GM18867 (cell line): ENCODE data around the gene NUDT2.
"Not testable (repeated sequence)": the region's sequence is repeated elsewhere in the genome, so short reads cannot be mapped to it uniquely, and the experiment has no call there.

Source experiments
- ATAC-seq: cut with Tn5 transposase; IDR thresholded peaks from one replicate; pipeline ENCODE4 v1.9.1; 2021; ENCODE audit warnings: mild to moderate bottlenecking, moderate library complexity; ENCODE audit not compliant: unreplicated experiment

The NUDT2 gene

GRCh38 chr9:34328987-34329832, at the start of gene NUDT2, which contains the start of gene KIF24:
Gene NUDT2, plus strand, starts transcription at chr9:34329569. Its CDS starts 9,471 bp downstream, at chr9:34339040.
Gene KIF24, minus strand, starts transcription at chr9:34329268. Its CDS starts 17,922 bp downstream, at chr9:34311346.
- ATAC-seq: peak; percentile 93

GRCh38 chr9:34282096-34282495, 47.3 kb upstream of the NUDT2 start:
- no peak for ATAC-seq

- ATAC-seq: no peak
Measured at GRCh38 chr9:34289159-34289558, 40.2 kb upstream of the NUDT2 start.

GRCh38 chr9:34291023-34291422, 38.3 kb upstream of the NUDT2 start:
- no peak for ATAC-seq

GRCh38 chr9:34291423-34291822, 37.9 kb upstream of the NUDT2 start:
- ATAC-seq: no peak

- ATAC-seq: no peak
Measured at GRCh38 chr9:34292552-34292951, 36.8 kb upstream of the NUDT2 start.

GRCh38 chr9:34301064-34301463, 28.3 kb upstream of the NUDT2 start:
- not testable (repeated sequence) for ATAC-seq

GRCh38 chr9:34308316-34308715, 21.1 kb upstream of the NUDT2 start:
- not testable (repeated sequence) for ATAC-seq

GRCh38 chr9:34310215-34310614, 19.2 kb upstream of the NUDT2 start:
- ATAC-seq: no peak

- ATAC-seq: no peak
Measured at GRCh38 chr9:34311499-34312185, 17.7 kb upstream of the NUDT2 start.

- ATAC-seq: no peak
Measured at GRCh38 chr9:34317436-34317835, 11.9 kb upstream of the NUDT2 start.

GRCh38 chr9:34318163-34318790, 11.1 kb upstream of the NUDT2 start:
- ATAC-seq: no peak

- ATAC-seq: no peak
Measured at GRCh38 chr9:34321451-34321850, 7.9 kb upstream of the NUDT2 start.

GRCh38 chr9:34322899-34323591, 6.3 kb upstream of the NUDT2 start:
- ATAC-seq: no peak

- ATAC-seq: no peak
Measured at GRCh38 chr9:34326690-34327089, 2.7 kb upstream of the NUDT2 start.

- ATAC-seq: peak; percentile 1
Measured at GRCh38 chr9:34328500-34328986, 826 bp upstream of the NUDT2 start.

- no peak for ATAC-seq
Measured at GRCh38 chr9:34331196-34331595, 1.8 kb downstream of the NUDT2 start.

- ATAC-seq: no peak
Measured at GRCh38 chr9:34332076-34332964, 3.0 kb downstream of the NUDT2 start.

GRCh38 chr9:34333836-34334235, 4.5 kb downstream of the NUDT2 start:
- ATAC-seq: no peak

- no peak for ATAC-seq
Measured at GRCh38 chr9:34334337-34334824, 5.0 kb downstream of the NUDT2 start.
